ENCODE results near the gene PDE4B. TPM values are rescaled to one million over a fixed set of nuclear protein-coding genes. Genes with fewer than 3 reads are reported as not detected.

PDE4B gene
- total RNA-seq, 1 donor from 2014 or later: 7.6 TPM

DNA sequence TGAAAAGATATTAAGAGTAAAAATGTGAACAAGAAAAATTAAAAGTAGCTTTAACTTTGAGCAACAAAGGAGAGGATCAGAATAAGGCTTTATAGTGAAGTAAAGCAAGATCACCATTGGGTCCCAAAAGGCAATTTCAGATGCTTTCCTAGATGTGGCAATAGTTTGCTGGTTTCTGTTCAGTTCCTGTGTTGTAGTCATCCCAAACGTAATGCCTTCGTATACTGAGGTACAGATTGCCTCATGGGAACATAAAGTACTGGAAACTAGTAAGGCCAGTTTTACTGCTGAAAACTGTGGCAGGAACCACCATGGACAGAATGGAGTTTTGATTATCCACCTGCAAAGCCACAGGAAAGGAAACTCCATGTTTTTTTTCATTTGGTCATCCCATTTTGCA lies 457.8 kb downstream of the PDE4B start:
- no peaks in the 10 kb centered on the region for H3K9me3 ChIP-seq (ENCODE audit: insufficient read depth, low read depth, low read length)
- H3K4me3 ChIP-seq (ENCODE audit: insufficient read depth, low read depth, low read length): no peak overlapping the region
- DNase-seq (ENCODE audit: low read depth) (no peak), FAIRE-seq (no peak)
- H3K9ac ChIP-seq (ENCODE audit: low read length): no peak overlapping the region
- no peak overlapping the region for H3K4me2 ChIP-seq (ENCODE audit: low read length)
- no peaks in the 10 kb centered on the region for H3K27me3 Mint-ChIP-seq (ENCODE audit: low read depth, unreplicated experiment)
- H3K27ac ChIP-seq (ENCODE audit: low read depth, low read length): no peak overlapping the region
- H3K4me1 ChIP-seq (ENCODE audit: insufficient read depth, low read length): peaks cover 9% of the 10 kb centered on the region
- no peaks in the 10 kb centered on the region for H3K9me3 Mint-ChIP-seq (ENCODE audit: unreplicated experiment)
- no peaks in the 10 kb centered on the region for H3K79me2 ChIP-seq (ENCODE audit: insufficient read depth, low read length)
- H3K27me3 ChIP-seq (ENCODE audit: insufficient read depth, low read length): no peaks in the 10 kb centered on the region
- no peak for TF ChIP-seq EZH2 (IDR thresholded peaks at IDR 0.05; ENCODE audit: insufficient read depth, low read length)
- TF ChIP-seq, protein P1, sequence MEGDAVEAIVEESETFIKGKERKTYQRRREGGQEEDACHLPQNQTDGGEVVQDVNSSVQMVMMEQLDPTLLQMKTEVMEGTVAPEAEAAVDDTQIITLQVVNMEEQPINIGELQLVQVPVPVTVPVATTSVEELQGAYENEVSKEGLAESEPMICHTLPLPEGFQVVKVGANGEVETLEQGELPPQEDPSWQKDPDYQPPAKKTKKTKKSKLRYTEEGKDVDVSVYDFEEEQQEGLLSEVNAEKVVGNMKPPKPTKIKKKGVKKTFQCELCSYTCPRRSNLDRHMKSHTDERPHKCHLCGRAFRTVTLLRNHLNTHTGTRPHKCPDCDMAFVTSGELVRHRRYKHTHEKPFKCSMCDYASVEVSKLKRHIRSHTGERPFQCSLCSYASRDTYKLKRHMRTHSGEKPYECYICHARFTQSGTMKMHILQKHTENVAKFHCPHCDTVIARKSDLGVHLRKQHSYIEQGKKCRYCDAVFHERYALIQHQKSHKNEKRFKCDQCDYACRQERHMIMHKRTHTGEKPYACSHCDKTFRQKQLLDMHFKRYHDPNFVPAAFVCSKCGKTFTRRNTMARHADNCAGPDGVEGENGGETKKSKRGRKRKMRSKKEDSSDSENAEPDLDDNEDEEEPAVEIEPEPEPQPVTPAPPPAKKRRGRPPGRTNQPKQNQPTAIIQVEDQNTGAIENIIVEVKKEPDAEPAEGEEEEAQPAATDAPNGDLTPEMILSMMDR (IDR thresholded peaks at IDR 0.05; ENCODE audit: insufficient read depth, low read depth, low read length): no peak
- no peaks in the 10 kb centered on the region for H3K36me3 ChIP-seq (ENCODE audit: insufficient read depth, low read length)
- no peak overlapping the region for H2AFZ ChIP-seq (ENCODE audit: low read depth, low read length)
- no peak overlapping the region for H3K27ac Mint-ChIP-seq (ENCODE audit: unreplicated experiment)
- no peak overlapping the region for H3K4me3 Mint-ChIP-seq (ENCODE audit: unreplicated experiment)
- H4K20me1 ChIP-seq (ENCODE audit: insufficient read depth, low read length): no peaks in the 10 kb centered on the region
- H3K4me1 Mint-ChIP-seq (ENCODE audit: low read depth, unreplicated experiment): peaks cover 13% of the 10 kb centered on the region
- no peaks in the 10 kb centered on the region for H3K36me3 Mint-ChIP-seq (ENCODE audit: low read depth, unreplicated experiment)

DNA sequence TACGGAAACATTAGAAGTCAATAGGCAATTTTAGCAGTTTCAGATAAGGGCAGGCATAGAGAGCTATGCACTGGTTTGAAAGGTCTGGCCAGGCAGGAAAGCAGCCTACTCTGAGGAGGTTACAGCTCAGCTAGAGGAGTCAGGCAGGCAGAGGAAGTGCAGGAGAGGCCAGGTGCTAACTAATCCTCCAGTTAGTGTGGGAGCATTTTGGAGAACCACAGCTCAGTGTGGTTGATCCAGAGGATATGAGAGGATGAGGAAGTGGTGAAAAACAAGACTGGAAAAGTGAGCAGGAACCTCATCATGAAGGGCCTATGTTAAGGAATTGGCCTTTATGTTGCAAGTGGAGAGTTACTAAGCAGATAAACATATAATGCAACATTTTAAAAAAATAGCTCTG lies 458.9 kb downstream of the PDE4B start:
- TF ChIP-seq, protein P1 (IDR thresholded peaks at IDR 0.05; ENCODE audit: insufficient read depth, low read depth, low read length): no peak
- no peak for TF ChIP-seq EZH2 (IDR thresholded peaks at IDR 0.05; ENCODE audit: insufficient read depth, low read length)
- no peaks in the 10 kb centered on the region for H3K79me2 ChIP-seq (ENCODE audit: insufficient read depth, low read length)
- H3K9ac ChIP-seq (ENCODE audit: low read length): no peak overlapping the region
- H3K9me3 ChIP-seq (ENCODE audit: insufficient read depth, low read depth, low read length): no peaks in the 10 kb centered on the region
- H3K36me3 ChIP-seq (ENCODE audit: insufficient read depth, low read length): no peaks in the 10 kb centered on the region
- Mint-ChIP-seq H3K27me3 (ENCODE audit: low read depth, unreplicated experiment) (no peaks in the 10 kb centered on the region), H3K4me3 (ENCODE audit: unreplicated experiment) (no peak overlapping the region), H3K9me3 (ENCODE audit: unreplicated experiment) (no peaks in the 10 kb centered on the region), H3K27ac (ENCODE audit: unreplicated experiment) (no peak overlapping the region), H3K36me3 (ENCODE audit: low read depth, unreplicated experiment) (no peaks in the 10 kb centered on the region), H3K4me1 (ENCODE audit: low read depth, unreplicated experiment) (peaks cover 12% of the 10 kb centered on the region)
- H3K4me3 ChIP-seq (ENCODE audit: insufficient read depth, low read depth, low read length): no peak overlapping the region
- H3K4me2 ChIP-seq (ENCODE audit: low read length): no peak overlapping the region
- H2AFZ ChIP-seq (ENCODE audit: low read depth, low read length): no peak overlapping the region
- H3K27ac ChIP-seq (ENCODE audit: low read depth, low read length): no peak overlapping the region
- DNase-seq (ENCODE audit: low read depth) (no peak), FAIRE-seq (no peak)
- peaks cover 4% of the 10 kb centered on the region for H3K4me1 ChIP-seq (ENCODE audit: insufficient read depth, low read length)
- no peaks in the 10 kb centered on the region for H4K20me1 ChIP-seq (ENCODE audit: insufficient read depth, low read length)
- H3K27me3 ChIP-seq (ENCODE audit: insufficient read depth, low read length): no peaks in the 10 kb centered on the region

DNA sequence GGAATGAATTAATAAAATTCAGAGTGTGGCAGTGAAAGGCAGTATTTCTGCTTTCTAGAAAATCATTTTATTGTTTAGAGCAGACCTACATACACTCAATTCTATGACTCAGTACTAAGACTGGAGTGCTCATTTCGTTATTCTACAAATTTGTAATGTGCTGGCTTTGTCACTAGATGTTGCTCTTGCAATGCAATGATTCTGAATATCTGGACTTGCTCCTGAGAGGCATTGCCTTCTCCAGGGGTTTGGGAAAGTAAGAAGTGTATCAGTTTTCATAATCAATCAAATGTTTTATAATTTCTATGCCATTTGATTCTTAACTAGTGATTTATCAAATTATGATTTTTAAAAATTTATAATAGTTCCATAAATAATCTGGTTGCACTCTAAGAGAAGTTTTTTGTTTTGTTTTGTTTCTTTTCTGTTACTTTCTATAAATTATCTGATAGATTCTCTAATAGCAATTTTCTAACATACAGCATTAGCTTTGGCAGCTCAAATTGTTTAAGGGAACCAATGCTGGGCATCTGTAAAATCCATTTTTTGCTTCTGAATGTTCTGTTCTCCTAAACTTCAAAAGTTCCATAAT lies 460.7 kb downstream of the PDE4B start:
- no peaks in the 10 kb centered on the region for H3K4me1 ChIP-seq (ENCODE audit: insufficient read depth, low read length)
- no peaks in the 10 kb centered on the region for H3K9me3 ChIP-seq (ENCODE audit: insufficient read depth, low read depth, low read length)
- Mint-ChIP-seq H3K4me1 (ENCODE audit: low read depth, unreplicated experiment) (peaks cover 17% of the 10 kb centered on the region), H3K36me3 (ENCODE audit: low read depth, unreplicated experiment) (no peaks in the 10 kb centered on the region), H3K9me3 (ENCODE audit: unreplicated experiment) (no peaks in the 10 kb centered on the region), H3K27me3 (ENCODE audit: low read depth, unreplicated experiment) (no peaks in the 10 kb centered on the region), H3K4me3 (ENCODE audit: unreplicated experiment) (no peak overlapping the region), H3K27ac (ENCODE audit: unreplicated experiment) (no peak overlapping the region)
- no peak for TF ChIP-seq EZH2 (IDR thresholded peaks at IDR 0.05; ENCODE audit: insufficient read depth, low read length)
- TF ChIP-seq, protein P1 (IDR thresholded peaks at IDR 0.05; ENCODE audit: insufficient read depth, low read depth, low read length): peak; percentile 93
- no peak overlapping the region for H3K4me2 ChIP-seq (ENCODE audit: low read length)
- no peak overlapping the region for H3K27ac ChIP-seq (ENCODE audit: low read depth, low read length)
- no peaks in the 10 kb centered on the region for H3K36me3 ChIP-seq (ENCODE audit: insufficient read depth, low read length)
- DNase-seq (ENCODE audit: low read depth) (peak; percentile 58), FAIRE-seq (peak; percentile 98)
- H3K79me2 ChIP-seq (ENCODE audit: insufficient read depth, low read length): no peaks in the 10 kb centered on the region
- H3K27me3 ChIP-seq (ENCODE audit: insufficient read depth, low read length): no peaks in the 10 kb centered on the region
- H3K9ac ChIP-seq (ENCODE audit: low read length): no peak overlapping the region
- no peaks in the 10 kb centered on the region for H4K20me1 ChIP-seq (ENCODE audit: insufficient read depth, low read length)
- H2AFZ ChIP-seq (ENCODE audit: low read depth, low read length): no peak overlapping the region
- H3K4me3 ChIP-seq (ENCODE audit: insufficient read depth, low read depth, low read length): no peak overlapping the region
